NCI-H748 (cell line): ENCODE measurements around the gene GREB1.
"Not testable (repeated sequence)": the region's sequence is repeated elsewhere in the genome, so short reads cannot be mapped to it uniquely, and the experiment has no call there.

ENCODE experiments used
- DNase-seq: peaks from one replicate; lab custom pipeline; 2025; ENCODE audit not compliant: unreplicated experiment; lab: John Stamatoyannopoulos, UW

GREB1 gene

GRCh38 chr2:11659851-11660250, 126.0 kb downstream of the GREB1 start:
- no peak for DNase-seq

GRCh38 chr2:11660396-11660795, 126.6 kb downstream of the GREB1 start:
- not testable (repeated sequence) for DNase-seq

GRCh38 chr2:11661891-11662435, 128.1 kb downstream of the GREB1 start:
- DNase-seq, result no peak

- DNase-seq, result no peak
Measured at GRCh38 chr2:11662882-11663281, 129.0 kb downstream of the GREB1 start.

- peak; percentile 70 for DNase-seq
Measured at GRCh38 chr2:11663427-11663826, 129.6 kb downstream of the GREB1 start.

GRCh38 chr2:11665028-11665427, 131.2 kb downstream of the GREB1 start:
- no peak for DNase-seq

GRCh38 chr2:11665510-11666362, 131.9 kb downstream of the GREB1 start:
- no peak for DNase-seq

- DNase-seq, result no peak
Measured at GRCh38 chr2:11667194-11667593, 133.3 kb downstream of the GREB1 start.

GRCh38 chr2:11667866-11668637, 134.2 kb downstream of the GREB1 start:
- DNase-seq, result no peak

- no peak for DNase-seq
Measured at GRCh38 chr2:11669454-11670291, 135.8 kb downstream of the GREB1 start, which contains the start of gene NTSR2. NTSR2 (minus strand) TSS chr2:11670195; CDS start chr2:11670129, 66 bp downstream.

- DNase-seq, result no peak
Measured at GRCh38 chr2:11672407-11672806, 138.6 kb downstream of the GREB1 start.

- no peak for DNase-seq
Measured at GRCh38 chr2:11674983-11675382, 141.1 kb downstream of the GREB1 start.

GRCh38 chr2:11675423-11676112, 141.7 kb downstream of the GREB1 start:
- no peak for DNase-seq

- no peak for DNase-seq
Measured at GRCh38 chr2:11676640-11677039, 142.8 kb downstream of the GREB1 start.

GRCh38 chr2:11677136-11678055, 143.6 kb downstream of the GREB1 start:
- DNase-seq, result no peak

GRCh38 chr2:11678306-11678960, 144.6 kb downstream of the GREB1 start:
- no peak for DNase-seq

- no peak for DNase-seq
Measured at GRCh38 chr2:11679016-11679415, 145.2 kb downstream of the GREB1 start.

- DNase-seq, result no peak
Measured at GRCh38 chr2:11679486-11680181, 145.8 kb downstream of the GREB1 start.
